ENCODE data around the gene PDHB.
"Not testable (repeated sequence)": the region's sequence is repeated elsewhere in the genome, so short reads cannot be mapped to it uniquely, and the experiment has no call there.

The PDHB gene

GRCh38 chr3:58433400-58434167, at the start of gene PDHB:
Gene PDHB (minus strand): TSS chr3:58433832. CDS start chr3:58433809, 23 bp downstream.
- DNase-seq (ENCODE audit: low read depth): peak; percentile 78

GRCh38 chr3:58482917-58483636, 49.4 kb upstream of the PDHB start:
- DNase-seq (ENCODE audit: low read depth): no peak

- no peak for DNase-seq (ENCODE audit: low read depth)
Observed at GRCh38 chr3:58480309-58480708, 46.7 kb upstream of the PDHB start.

- DNase-seq (ENCODE audit: low read depth): no peak
Observed at GRCh38 chr3:58478781-58479180, 45.1 kb upstream of the PDHB start.

- no peak for DNase-seq (ENCODE audit: low read depth)
Observed at GRCh38 chr3:58474967-58475578, 41.4 kb upstream of the PDHB start.

- DNase-seq (ENCODE audit: low read depth): no peak
Observed at GRCh38 chr3:58474348-58474911, 40.8 kb upstream of the PDHB start.

GRCh38 chr3:58473275-58473674, 39.6 kb upstream of the PDHB start:
- no peak for DNase-seq (ENCODE audit: low read depth)

GRCh38 chr3:58471025-58471887, 37.6 kb upstream of the PDHB start:
- no peak for DNase-seq (ENCODE audit: low read depth)

- no peak for DNase-seq (ENCODE audit: low read depth)
Observed at GRCh38 chr3:58470363-58471024, 36.9 kb upstream of the PDHB start.

GRCh38 chr3:58469096-58469495, 35.5 kb upstream of the PDHB start:
- DNase-seq (ENCODE audit: low read depth): no peak

- DNase-seq (ENCODE audit: low read depth): no peak
Observed at GRCh38 chr3:58466899-58467563, 33.4 kb upstream of the PDHB start.

- DNase-seq (ENCODE audit: low read depth): no peak
Observed at GRCh38 chr3:58464866-58465265, 31.2 kb upstream of the PDHB start.

- no peak for DNase-seq (ENCODE audit: low read depth)
Observed at GRCh38 chr3:58463942-58464271, 30.3 kb upstream of the PDHB start.

GRCh38 chr3:58463181-58463941, 29.7 kb upstream of the PDHB start:
- DNase-seq (ENCODE audit: low read depth): peak; percentile 21

- DNase-seq (ENCODE audit: low read depth): no peak
Observed at GRCh38 chr3:58462829-58463180, 29.2 kb upstream of the PDHB start.

- DNase-seq (ENCODE audit: low read depth): no peak
Observed at GRCh38 chr3:58459160-58459559, 25.5 kb upstream of the PDHB start.

GRCh38 chr3:58452176-58452575, 18.5 kb upstream of the PDHB start:
- DNase-seq (ENCODE audit: low read depth): no peak

- DNase-seq (ENCODE audit: low read depth): no peak
Observed at GRCh38 chr3:58441514-58442450, 8.2 kb upstream of the PDHB start.

GRCh38 chr3:58440996-58441355, 7.3 kb upstream of the PDHB start:
- DNase-seq (ENCODE audit: low read depth): not testable (repeated sequence)
